ENCODE results near the gene MARCHF5.

MARCHF5 gene

GRCh38 chr10:92291921-92292845 is 1.2 kb downstream of the MARCHF5 start:
- peak; percentile 22 for ATAC-seq (ENCODE audit: insufficient read depth, low read depth)
- peaks cover 21% of the 10 kb centered on the region for H3K36me3 ChIP-seq (ENCODE audit: insufficient read depth, low read length)
- peak; percentile 58 for DNase-seq
- no peak for TF ChIP-seq EZH2 (IDR thresholded peaks at IDR 0.05; ENCODE audit: borderline replicate concordance, low read depth, low read length, severe bottlenecking)
- TF ChIP-seq, protein P1, sequence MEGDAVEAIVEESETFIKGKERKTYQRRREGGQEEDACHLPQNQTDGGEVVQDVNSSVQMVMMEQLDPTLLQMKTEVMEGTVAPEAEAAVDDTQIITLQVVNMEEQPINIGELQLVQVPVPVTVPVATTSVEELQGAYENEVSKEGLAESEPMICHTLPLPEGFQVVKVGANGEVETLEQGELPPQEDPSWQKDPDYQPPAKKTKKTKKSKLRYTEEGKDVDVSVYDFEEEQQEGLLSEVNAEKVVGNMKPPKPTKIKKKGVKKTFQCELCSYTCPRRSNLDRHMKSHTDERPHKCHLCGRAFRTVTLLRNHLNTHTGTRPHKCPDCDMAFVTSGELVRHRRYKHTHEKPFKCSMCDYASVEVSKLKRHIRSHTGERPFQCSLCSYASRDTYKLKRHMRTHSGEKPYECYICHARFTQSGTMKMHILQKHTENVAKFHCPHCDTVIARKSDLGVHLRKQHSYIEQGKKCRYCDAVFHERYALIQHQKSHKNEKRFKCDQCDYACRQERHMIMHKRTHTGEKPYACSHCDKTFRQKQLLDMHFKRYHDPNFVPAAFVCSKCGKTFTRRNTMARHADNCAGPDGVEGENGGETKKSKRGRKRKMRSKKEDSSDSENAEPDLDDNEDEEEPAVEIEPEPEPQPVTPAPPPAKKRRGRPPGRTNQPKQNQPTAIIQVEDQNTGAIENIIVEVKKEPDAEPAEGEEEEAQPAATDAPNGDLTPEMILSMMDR (IDR thresholded peaks at IDR 0.05; ENCODE audit: borderline replicate concordance, extremely low read depth, low read length, poor library complexity, severe bottlenecking): peak; percentile 70
- peak overlapping the region; percentile 87 for H3K9ac ChIP-seq (ENCODE audit: low read depth, low read length)
- no peaks in the 10 kb centered on the region for H3K27me3 ChIP-seq (ENCODE audit: insufficient read depth, low read length, poor library complexity)
- H3K79me2 ChIP-seq (ENCODE audit: insufficient read depth, low read length): peaks cover 64% of the 10 kb centered on the region
- no peaks in the 10 kb centered on the region for H3K9me3 ChIP-seq (ENCODE audit: insufficient read depth, low read length, severe bottlenecking)
- peak overlapping the region; percentile 66 for H2AFZ ChIP-seq (ENCODE audit: low read depth, low read length)
- H3K4me1 ChIP-seq (ENCODE audit: insufficient read depth, low read length): peaks cover 34% of the 10 kb centered on the region
- peaks cover 12% of the 10 kb centered on the region; the same call in 1 of the 2 replicates for H4K20me1 ChIP-seq (ENCODE audit: insufficient read depth, low read length)
- H3K27ac ChIP-seq (ENCODE audit: low read length): peak overlapping the region; percentile 68
- H3K4me2 ChIP-seq (ENCODE audit: insufficient read depth, low read length): peak overlapping the region; percentile 95
- peak overlapping the region; percentile 79 to 83; a peak in 3 of 4 replicates for H3K4me3 ChIP-seq (ENCODE audit: low read depth in 1 of 2, low read length in 2 of 2)

- H2AFZ ChIP-seq (ENCODE audit: low read depth, low read length): no peak overlapping the region
- no peaks in the 10 kb centered on the region for H3K27me3 ChIP-seq (ENCODE audit: insufficient read depth, low read length, poor library complexity)
- ATAC-seq (ENCODE audit: insufficient read depth, low read depth) (no peak), DNase-seq (no peak)
- H4K20me1 ChIP-seq (ENCODE audit: insufficient read depth, low read length): peaks cover 37% of the 10 kb centered on the region; the same call in 1 of the 2 replicates
- no peak overlapping the region for H3K9ac ChIP-seq (ENCODE audit: low read depth, low read length)
- no peaks in the 10 kb centered on the region for H3K9me3 ChIP-seq (ENCODE audit: insufficient read depth, low read length, severe bottlenecking)
- H3K27ac ChIP-seq (ENCODE audit: low read length): no peak overlapping the region
- TF ChIP-seq, protein P1 (IDR thresholded peaks at IDR 0.05; ENCODE audit: borderline replicate concordance, extremely low read depth, low read length, poor library complexity, severe bottlenecking): no peak
- no peak for TF ChIP-seq EZH2 (IDR thresholded peaks at IDR 0.05; ENCODE audit: borderline replicate concordance, low read depth, low read length, severe bottlenecking)
- peaks cover 95% of the 10 kb centered on the region for H3K79me2 ChIP-seq (ENCODE audit: insufficient read depth, low read length)
- H3K4me1 ChIP-seq (ENCODE audit: insufficient read depth, low read length): peaks cover 9% of the 10 kb centered on the region; the same call in 1 of the 2 replicates
- no peak overlapping the region for H3K4me3 ChIP-seq (ENCODE audit: low read depth in 1 of 2, low read length in 2 of 2)
- H3K36me3 ChIP-seq (ENCODE audit: insufficient read depth, low read length): peaks cover 37% of the 10 kb centered on the region; the same call in 1 of the 2 replicates
- no peak overlapping the region for H3K4me2 ChIP-seq (ENCODE audit: insufficient read depth, low read length)
Measured at GRCh38 chr10:92298487-92298886, 7.5 kb downstream of the MARCHF5 start.

- peaks cover 95% of the 10 kb centered on the region for H3K79me2 ChIP-seq (ENCODE audit: insufficient read depth, low read length)
Measured at GRCh38 chr10:92303096-92303495, 12.1 kb downstream of the MARCHF5 start.

More at GRCh38 chr10:92303096-92303495, 12.1 kb downstream of the MARCHF5 start:
- Histone ChIP-seq H3K9ac (ENCODE audit: low read depth, low read length) (no peak overlapping the region), H4K20me1 (ENCODE audit: insufficient read depth, low read length) (peaks cover 52% of the 10 kb centered on the region; the same call in 1 of the 2 replicates), H2AFZ (ENCODE audit: low read depth, low read length) (no peak overlapping the region), H3K4me2 (ENCODE audit: insufficient read depth, low read length) (no peak overlapping the region), H3K4me3 (ENCODE audit: low read depth in 1 of 2, low read length in 2 of 2) (no peak overlapping the region), H3K27me3 (ENCODE audit: insufficient read depth, low read length, poor library complexity) (no peaks in the 10 kb centered on the region), H3K36me3 (ENCODE audit: insufficient read depth, low read length) (peaks cover 17% of the 10 kb centered on the region; the same call in 1 of the 2 replicates), H3K4me1 (ENCODE audit: insufficient read depth, low read length) (no peaks in the 10 kb centered on the region), H3K27ac (ENCODE audit: low read length) (no peak overlapping the region), H3K9me3 (ENCODE audit: insufficient read depth, low read length, severe bottlenecking) (no peaks in the 10 kb centered on the region)
- ATAC-seq (ENCODE audit: insufficient read depth, low read depth) (no peak), DNase-seq (no peak)
- TF ChIP-seq EZH2 (IDR thresholded peaks at IDR 0.05; ENCODE audit: borderline replicate concordance, low read depth, low read length, severe bottlenecking): no peak
- TF ChIP-seq, protein P1 (IDR thresholded peaks at IDR 0.05; ENCODE audit: borderline replicate concordance, extremely low read depth, low read length, poor library complexity, severe bottlenecking): no peak

All from DND-41 (cell line).